NCI-H1105 treated with DMSO at 0.1 percent for 48 hours (cell line): Measurements from ENCODE around the gene CCDC183.
A peak's percentile ranks its signal among the peaks of the same experiment; 100 is the strongest.
"Not testable (repeated sequence)": the region's sequence is repeated elsewhere in the genome, so short reads cannot be mapped to it uniquely, and the experiment has no call there.

ENCODE experiments used
- DNase-seq: peaks from one replicate; lab custom pipeline; 2025; lab: John Stamatoyannopoulos, UW

Gene CCDC183

GRCh38 chr9:136796238-136796774, at the start of gene CCDC183:
Gene CCDC183 (plus strand): TSS chr9:136796338. CDS start chr9:136796398, 60 bp downstream.
- DNase-seq, result no peak

DNA sequence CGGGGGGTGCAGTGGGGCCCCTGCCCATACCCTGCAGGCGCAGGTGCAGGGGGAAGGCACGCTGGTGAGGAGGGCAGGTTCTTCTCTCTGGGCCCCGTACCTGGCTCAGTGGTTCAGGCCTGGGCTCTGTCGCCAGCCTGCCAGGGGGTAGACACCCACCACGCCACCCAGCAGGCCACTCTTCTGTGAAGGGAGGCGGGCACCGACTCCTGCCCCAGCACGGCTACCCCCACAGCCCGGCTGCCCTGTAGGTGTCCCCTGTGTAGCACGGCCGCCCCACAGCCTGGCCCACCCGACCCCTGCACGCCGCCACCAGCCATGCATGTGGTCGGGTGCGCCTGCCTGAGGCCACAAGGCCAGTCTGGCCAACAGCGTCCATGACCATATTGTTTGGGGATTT, 49.5 kb upstream of the CCDC183 start:
- DNase-seq, result no peak

DNA sequence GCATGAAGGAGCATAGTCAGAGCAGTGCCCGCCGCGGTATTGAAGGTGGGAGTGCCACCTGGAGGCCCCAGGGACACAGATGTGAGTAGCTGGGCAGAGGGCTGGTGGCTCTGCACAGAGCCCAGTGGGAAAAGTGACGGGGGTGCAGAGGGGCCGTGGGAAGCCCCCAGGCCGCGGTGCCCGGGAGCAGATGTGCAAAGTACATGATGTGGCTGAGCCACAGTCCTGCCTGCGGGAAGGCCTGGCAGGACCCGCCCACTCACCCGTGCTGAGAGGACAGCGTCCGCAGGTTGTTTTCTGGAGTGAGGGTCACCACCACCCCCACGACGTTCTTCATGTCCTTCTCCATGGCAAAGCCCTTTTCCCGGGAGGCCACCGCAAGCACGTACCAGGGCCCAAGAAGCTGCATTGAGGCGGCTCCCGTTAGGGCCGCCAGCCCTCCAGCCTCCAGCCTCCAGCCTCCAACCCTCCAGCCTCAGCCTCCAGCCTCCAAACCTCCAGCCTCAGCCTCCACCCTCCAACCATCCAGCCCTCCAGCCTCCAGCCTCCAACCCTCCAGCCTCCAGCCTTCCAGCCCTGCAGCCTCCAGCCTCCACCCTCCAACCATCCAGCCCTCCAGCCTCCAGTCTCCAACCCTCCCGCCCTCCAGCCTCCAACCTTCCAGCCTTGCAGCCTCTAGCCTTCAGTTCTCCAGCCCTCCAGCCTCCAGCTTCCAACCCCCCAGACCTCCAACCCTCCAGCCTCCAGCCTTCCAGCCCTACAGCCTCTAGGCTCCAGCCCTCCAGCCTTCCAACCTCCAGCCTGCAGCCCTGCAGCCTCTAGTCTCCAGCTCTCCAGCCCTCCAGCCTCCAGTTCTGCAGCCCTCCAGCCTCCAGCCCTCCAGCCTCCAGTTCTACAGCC, 48.7 kb upstream of the CCDC183 start:
- DNase-seq, result no peak

DNA sequence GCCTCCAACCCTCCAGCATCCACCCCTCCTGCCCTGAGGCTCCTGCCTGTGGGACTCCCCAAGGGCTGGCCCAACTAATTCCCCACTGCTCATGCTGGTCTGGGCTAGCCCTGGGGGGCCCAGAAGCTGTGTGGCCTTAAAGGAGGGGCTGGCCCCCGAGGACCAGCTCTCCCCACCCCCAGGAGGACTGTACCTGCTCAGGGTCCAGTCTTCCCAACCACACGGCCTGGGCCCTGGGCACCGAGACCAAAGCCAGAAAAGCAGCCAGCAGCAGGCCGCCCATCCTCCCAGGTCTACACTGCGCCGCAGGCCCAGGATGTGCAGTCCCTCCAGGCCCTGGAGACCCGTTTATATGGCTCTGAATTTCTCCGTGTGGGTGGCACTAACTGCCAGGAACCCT, 47.9 kb upstream of the CCDC183 start, which contains the start of gene LCN6:
Gene LCN6, minus strand, starts transcription at position 325 of the 400 bp plus-strand sequence. Its CDS starts 42 bp downstream, at position 283.
- DNase-seq, result no peak

GRCh38 chr9:136748666-136749611, 47.2 kb upstream of the CCDC183 start:
- DNase-seq, result no peak

- DNase-seq, result no peak
Observed at GRCh38 chr9:136750526-136750925, 45.6 kb upstream of the CCDC183 start.

DNA sequence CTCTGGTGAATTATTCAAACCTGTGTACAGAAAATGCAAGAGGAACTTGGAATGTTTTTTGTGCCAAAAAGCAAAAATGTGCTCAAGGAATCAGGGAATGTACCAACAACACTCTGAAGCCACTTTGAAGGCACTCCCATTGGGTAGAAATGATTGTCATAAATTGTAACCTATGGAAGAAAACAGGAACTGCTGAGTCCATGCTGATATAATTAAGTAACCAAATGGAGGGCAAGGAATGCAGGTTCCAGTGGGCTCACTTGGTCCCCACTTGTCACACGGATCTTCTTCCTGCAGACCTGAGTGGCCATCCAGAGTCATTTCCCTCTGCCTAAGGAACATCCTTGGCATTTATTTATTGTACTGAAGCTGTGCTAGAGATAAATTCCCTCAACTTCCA, 44.9 kb upstream of the CCDC183 start:
- DNase-seq, result no peak

- no peak for DNase-seq
Observed at GRCh38 chr9:136751814-136752213, 44.3 kb upstream of the CCDC183 start.

DNA sequence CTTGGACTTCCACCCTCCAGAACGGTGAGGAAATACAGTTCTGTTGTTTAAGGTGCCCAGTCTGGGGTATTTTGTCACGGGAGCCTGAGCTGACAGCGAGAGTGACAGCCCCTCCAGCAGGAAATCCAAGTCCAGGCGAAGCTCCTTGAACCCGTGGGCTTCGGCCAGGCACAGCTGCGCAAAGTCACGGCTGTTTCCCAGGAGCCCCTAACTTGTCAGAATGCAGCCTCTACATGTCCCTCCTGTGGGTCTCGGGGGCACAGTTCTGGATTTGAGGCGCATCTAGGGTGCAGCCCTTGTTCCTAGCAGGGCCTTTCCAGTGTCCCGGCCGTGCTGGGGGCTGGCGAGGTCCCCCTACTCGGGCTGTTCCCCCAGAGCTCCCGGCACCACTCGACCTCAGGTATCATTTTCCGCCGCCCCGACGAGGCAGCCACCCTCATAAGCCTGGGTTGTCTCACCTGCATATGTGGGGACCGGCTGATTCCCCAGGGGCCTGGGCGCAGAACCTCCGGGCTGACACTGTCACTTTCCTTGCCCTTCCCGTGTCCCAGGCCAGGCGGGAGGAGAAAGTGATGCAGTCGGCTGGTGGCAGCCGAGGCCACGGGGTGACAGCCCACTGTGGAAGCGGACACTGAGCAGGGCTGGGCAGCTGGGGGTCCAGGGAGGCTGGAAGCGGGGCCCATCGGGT, 42.6 kb upstream of the CCDC183 start:
- no peak for DNase-seq

GRCh38 chr9:136754059-136754572, 42.0 kb upstream of the CCDC183 start:
- DNase-seq, result peak; percentile 42

DNA sequence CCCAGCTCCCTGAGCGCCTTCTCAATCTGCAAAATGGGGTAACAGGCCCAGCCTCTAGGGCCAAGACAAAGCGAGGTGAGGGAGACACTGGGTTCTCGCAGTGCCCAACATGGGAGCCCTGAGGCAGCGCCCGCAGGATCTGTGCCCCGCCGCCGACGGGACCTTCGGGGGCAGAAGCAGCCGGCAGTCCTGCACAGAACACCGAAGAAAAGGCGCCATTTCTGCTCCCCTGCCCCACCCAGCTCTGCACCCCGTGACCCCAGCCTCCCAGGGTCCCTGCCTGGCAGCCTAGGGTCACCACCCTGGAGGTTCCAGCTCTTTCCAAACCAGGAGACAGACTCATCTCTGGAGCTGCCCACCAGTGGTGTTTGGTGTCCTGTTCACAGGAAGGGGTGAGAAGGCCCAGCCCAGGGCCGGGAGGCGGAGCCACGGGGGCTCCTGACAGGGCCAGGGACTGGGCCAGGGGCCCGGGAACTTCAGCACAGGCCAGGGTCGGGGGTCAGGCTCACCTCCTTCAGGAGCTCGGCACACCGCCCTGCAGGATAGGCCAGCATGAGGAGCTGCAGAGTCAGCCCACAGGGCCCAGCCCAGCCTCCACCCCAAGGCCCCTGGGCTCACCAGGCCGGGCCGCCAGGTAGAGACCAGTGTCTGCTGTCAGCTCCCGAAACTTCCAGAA, 41.4 kb upstream of the CCDC183 start:
- DNase-seq, result no peak

- not testable (repeated sequence) for DNase-seq
Observed at GRCh38 chr9:136755302-136756133, 40.6 kb upstream of the CCDC183 start.

GRCh38 chr9:136756134-136756438, 40.1 kb upstream of the CCDC183 start:
- DNase-seq, result no peak

GRCh38 chr9:136756836-136757235, 39.3 kb upstream of the CCDC183 start:
- DNase-seq, result no peak

DNA sequence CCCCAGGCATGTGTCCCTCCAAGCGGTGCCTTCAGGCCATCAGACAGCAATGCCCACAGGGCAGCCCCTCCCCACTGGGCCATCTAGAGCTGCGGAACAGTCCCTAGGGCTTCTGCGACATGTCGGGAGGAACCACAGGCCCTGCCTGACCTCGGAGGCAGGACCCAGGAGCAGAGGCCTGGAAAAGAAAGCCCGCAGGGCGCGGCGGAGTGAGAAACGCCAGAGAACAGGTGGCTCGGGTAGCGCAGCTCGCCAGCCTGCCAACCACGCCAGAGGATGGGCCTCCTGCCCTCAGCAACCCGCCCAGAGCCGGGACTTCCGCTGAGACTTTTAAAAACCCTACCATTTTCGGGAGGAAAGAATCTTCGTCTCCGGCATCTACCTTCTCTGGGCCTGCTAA, 38.8 kb upstream of the CCDC183 start:
- DNase-seq, result no peak

DNA sequence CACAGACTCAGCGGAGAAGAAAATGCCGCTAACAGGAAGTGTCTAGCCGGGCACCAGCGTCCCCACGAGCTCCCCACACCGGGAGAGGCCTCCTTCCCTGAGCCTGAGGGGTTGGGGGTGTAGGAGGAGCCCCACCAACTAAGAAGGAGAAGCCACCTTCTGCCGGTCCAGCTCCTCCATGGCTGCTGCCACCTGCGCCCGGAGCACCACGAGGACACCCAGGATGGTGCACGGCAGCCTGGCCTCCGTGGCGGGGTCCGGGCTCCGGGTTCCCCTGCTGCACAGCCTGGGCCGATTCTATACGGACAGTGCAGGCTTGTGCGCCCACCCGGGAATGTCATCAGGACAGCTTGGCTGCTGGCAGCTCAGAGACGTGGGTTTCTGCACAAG, 38.4 kb upstream of the CCDC183 start:
- DNase-seq, result no peak

DNA sequence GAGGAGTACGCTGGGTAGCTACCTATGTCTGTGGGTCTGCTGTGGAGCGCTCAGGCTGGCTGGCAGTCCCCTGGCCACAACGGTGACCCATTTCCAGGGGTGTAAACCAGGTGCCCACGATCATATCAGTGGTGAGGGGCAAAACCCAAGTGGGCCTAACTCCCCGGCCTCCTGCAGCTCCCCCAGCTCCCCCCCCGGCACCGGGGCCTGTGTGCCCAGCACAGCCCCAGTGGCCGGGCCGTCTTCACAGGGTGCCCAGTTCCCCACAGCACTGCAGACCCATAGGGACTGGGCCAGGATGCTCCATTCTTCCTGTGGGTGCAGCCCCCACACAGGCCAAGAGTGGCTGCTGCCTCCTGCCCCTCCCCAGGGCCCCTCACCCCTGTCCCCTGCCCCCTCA, 37.1 kb upstream of the CCDC183 start:
- DNase-seq, result no peak

DNA sequence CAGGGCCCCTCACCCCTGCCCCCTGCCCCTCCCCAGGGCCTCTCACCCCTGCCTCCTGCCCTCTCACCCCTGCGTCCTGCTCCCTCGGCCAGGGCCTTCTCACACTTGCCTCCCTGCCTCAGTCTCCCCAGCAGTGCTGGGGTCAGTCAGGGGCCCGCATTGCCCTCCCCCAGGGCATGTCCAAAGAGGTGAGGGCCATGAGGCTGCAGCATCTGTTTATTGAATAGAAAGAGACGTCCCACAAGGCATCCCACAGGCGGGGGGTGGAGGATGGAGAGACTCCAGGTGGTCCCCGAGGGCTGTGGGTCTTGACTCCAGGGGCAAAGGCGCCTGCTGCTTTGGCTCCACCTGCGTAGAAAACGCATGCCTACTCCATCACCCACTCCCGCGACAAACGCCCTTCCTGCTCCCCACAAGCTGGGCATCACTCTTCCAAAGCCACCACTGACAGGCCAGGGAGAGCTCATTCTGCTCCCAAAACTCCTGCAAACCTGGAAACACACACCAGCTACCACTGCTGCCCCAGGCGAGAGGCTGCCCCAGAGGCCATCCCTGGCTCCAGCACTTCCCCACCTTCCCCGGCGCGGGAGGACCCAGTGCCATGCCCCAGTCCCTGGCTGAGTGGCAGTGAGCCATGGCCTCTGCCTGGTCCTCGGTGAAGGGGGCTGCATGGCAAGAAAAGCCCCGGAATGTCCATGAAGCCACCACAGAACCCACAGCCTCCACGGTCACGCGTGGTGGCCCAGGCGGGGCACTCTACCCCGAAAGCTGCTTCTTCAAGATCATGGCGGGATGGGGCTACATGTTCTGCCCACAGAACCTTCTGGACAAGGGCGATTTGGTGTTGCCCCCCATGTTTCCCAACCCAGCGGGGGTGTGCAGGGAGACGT, 36.5 kb upstream of the CCDC183 start:
- DNase-seq, result no peak

- DNase-seq, result no peak
Observed at GRCh38 chr9:136760424-136760823, 35.7 kb upstream of the CCDC183 start.
